PC-3 (cell line): ENCODE data around the gene TSPAN11. TPM values are rescaled to one million over a fixed set of nuclear protein-coding genes. Genes with fewer than 3 reads are reported as not detected.

Experiments used
- ATAC-seq: fragments of 200-7000 bp; cut with Tn5 transposase; 2 replicates; pipeline ENCODE4 v1.9.1; 2020; ENCODE audit warnings: mild to moderate bottlenecking, moderate library complexity
- BruUV-seq: library from RNA; stranded (reverse); fragments of 400-500 nt; replicated peaks from 2 replicates; lab custom pipeline; 2021; lab: Mats Ljungman, UMichigan
- CTCF ChIA-PET: fragments of 300-600 bp; sonication (Branson Sonifier 250); formaldehyde crosslinking; loops from one replicate; lab custom pipeline; 2022; ENCODE audit warnings: antibody characterized with exemption; lab: Charles Lee
- POLR2A ChIA-PET: fragments of 300-600 bp; sonication (Branson Sonifier 250); formaldehyde crosslinking; loops from one replicate; lab custom pipeline; 2022; ENCODE audit warnings: antibody characterized with exemption; ENCODE audit not compliant: unreplicated experiment; lab: Charles Lee
- DNase-seq: peaks from one replicate; pipeline ENCODE4 v3.0.0-alpha.2; 2015
- H2AFZ ChIP-seq: fragments of 300-600 bp; sonication (generic); 2 replicates; pipeline ENCODE4 v1.6.0; 2016; ENCODE audit warnings: antibody characterized with exemption, low read length
- H3F3A ChIP-seq: fragments of 300-600 bp; sonication (generic); one replicate; pipeline ENCODE4 v1.6.0; 2017; ENCODE audit warnings: antibody characterized with exemption, low read length, control low read depth, mild to moderate bottlenecking; ENCODE audit not compliant: unreplicated experiment
- H3K27ac ChIP-seq: fragments of 300-600 bp; sonication (generic); 2 replicates; pipeline ENCODE4 v1.5.1; 2016; ENCODE audit warnings: mild to moderate bottlenecking, low read length
- H3K27me3 ChIP-seq: fragments of 300-600 bp; sonication (generic); 2 replicates; pipeline ENCODE4 v1.6.1; 2016; ENCODE audit warnings: low read length, mixed read lengths
- H3K36me3 ChIP-seq: fragments of 300-600 bp; sonication (generic); 2 replicates; pipeline ENCODE4 v1.6.1; 2016; ENCODE audit warnings: low read depth, mixed run types, low read length, mixed read lengths
- H3K4me1 ChIP-seq: fragments of 300-600 bp; sonication (generic); 2 replicates; pipeline ENCODE4 v1.5.1; 2016; ENCODE audit warnings: low read length; ENCODE audit not compliant: insufficient read depth
- H3K4me2 ChIP-seq: fragments of 300-600 bp; sonication (generic); 2 replicates; pipeline ENCODE4 v1.6.0; 2016; ENCODE audit warnings: low read length
- H3K4me3 ChIP-seq: fragments of 300-600 bp; sonication (generic); 2 replicates; pipeline ENCODE4 v1.5.1; 2016; ENCODE audit warnings: mild to moderate bottlenecking, low read length, mixed read lengths
- H3K79me2 ChIP-seq: fragments of 300-600 bp; sonication (generic); 2 replicates; pipeline ENCODE4 v1.6.1; 2017; ENCODE audit warnings: low read length, mixed read lengths
- H3K9ac ChIP-seq: fragments of 300-600 bp; sonication (generic); 2 replicates; pipeline ENCODE4 v1.6.0; 2016; ENCODE audit warnings: mild to moderate bottlenecking, low read length
- H3K9me2 ChIP-seq: fragments of 300-600 bp; sonication (generic); replicated peaks from 2 replicates; pipeline ENCODE4 v1.6.1; 2016; ENCODE audit warnings: mixed run types, low read length, mixed read lengths
- H3K9me3 ChIP-seq: fragments of 300-600 bp; sonication (generic); 2 replicates; pipeline ENCODE4 v1.6.1; 2016; ENCODE audit warnings: low read length, mixed read lengths
- H4K20me1 ChIP-seq: fragments of 300-600 bp; sonication (generic); 2 replicates; pipeline ENCODE4 v1.6.1; 2016; ENCODE audit warnings: low read length, mixed read lengths
- CTCF ChIP-seq: fragments of 300-600 bp; sonication (generic); conservative IDR thresholded peaks from 2 replicates; pipeline ENCODE4 v1.5.1; 2017; ENCODE audit warnings: antibody characterized with exemption, low read depth, mild to moderate bottlenecking, low read length
- EZH2 ChIP-seq: fragments of 300-600 bp; sonication (generic); IDR thresholded peaks from one replicate; pipeline ENCODE4 v1.6.1; 2017; ENCODE audit warnings: antibody characterized with exemption, mild to moderate bottlenecking, low read length; ENCODE audit not compliant: unreplicated experiment
- EZH2phosphoT487 ChIP-seq: fragments of 300-600 bp; sonication (generic); IDR thresholded peaks from 2 replicates; pipeline ENCODE4 v1.6.1; 2018; ENCODE audit warnings: mild to moderate bottlenecking, antibody characterized with exemption, low read length, borderline replicate concordance
- intact Hi-C: fragments of 100-400 bp; cut with micrococcal nuclease; formaldehyde crosslinking; loops from 2 replicates; pipeline ENCODE4 v1.9.0; 2023
- total RNA-seq: library from RNA; depleted of rRNA; stranded (reverse); fragments of >200 nt; gene quantifications from 2 replicates; pipeline ENCODE4 v1.2.3, GENCODE V29; 2014

TSPAN11 gene
- total RNA-seq, 1 experiment from 2014 or later: not detected

- H3K27me3 ChIP-seq: no peaks in the 10 kb centered on the region
- no TSS peak for BruUV-seq
- ChIA-PET CTCF (no interaction called here), POLR2A (no interaction called here)
- H3F3A ChIP-seq: no peaks in the 10 kb centered on the region
- no peaks in the 10 kb centered on the region for H4K20me1 ChIP-seq
- DNase-seq (no peak), ATAC-seq (no peak)
- intact Hi-C loops: no loop called here
- no peak overlapping the region for H3K4me2 ChIP-seq
- H3K9me2 ChIP-seq: no peaks in the 10 kb centered on the region
- H3K4me3 ChIP-seq: no peak overlapping the region
- no peak for TF ChIP-seq EZH2phosphoT487
- TF ChIP-seq CTCF: no peak
- no peak for TF ChIP-seq EZH2
- H3K9ac ChIP-seq: no peak overlapping the region
- no peaks in the 10 kb centered on the region for H3K9me3 ChIP-seq
- no peak overlapping the region for H3K27ac ChIP-seq
- no peaks in the 10 kb centered on the region for H3K4me1 ChIP-seq
- H3K79me2 ChIP-seq: no peaks in the 10 kb centered on the region
- H3K36me3 ChIP-seq: no peaks in the 10 kb centered on the region
- H2AFZ ChIP-seq: no peak overlapping the region
Observed at GRCh38 chr12:30961030-30961429, 34.5 kb downstream of the TSPAN11 start.

GRCh38 chr12:30962047-30962446 lies 35.5 kb downstream of the TSPAN11 start:
- TF ChIP-seq EZH2 (no peak), CTCF (no peak), EZH2phosphoT487 (no peak)
- no TSS peak for BruUV-seq

GRCh38 chr12:30963709-30964564 lies 37.4 kb downstream of the TSPAN11 start:
- intact Hi-C loops: no loop called here
- Histone ChIP-seq H3K9me2 (no peaks in the 10 kb centered on the region), H3K4me2 (no peak overlapping the region), H4K20me1 (no peaks in the 10 kb centered on the region), H3K4me3 (no peak overlapping the region), H3K9ac (no peak overlapping the region), H3K27ac (no peak overlapping the region), H3K79me2 (no peaks in the 10 kb centered on the region), H2AFZ (no peak overlapping the region), H3K27me3 (no peaks in the 10 kb centered on the region), H3K36me3 (no peaks in the 10 kb centered on the region), H3K9me3 (no peaks in the 10 kb centered on the region), H3F3A (no peaks in the 10 kb centered on the region), H3K4me1 (no peaks in the 10 kb centered on the region)
- DNase-seq: no peak
- ATAC-seq: no peak
- BruUV-seq: no TSS peak
- TF ChIP-seq EZH2phosphoT487: no peak
- TF ChIP-seq EZH2: no peak
- TF ChIP-seq CTCF: no peak
- CTCF ChIA-PET: no interaction called here
- POLR2A ChIA-PET: no interaction called here

More at GRCh38 chr12:30962047-30962446, 35.5 kb downstream of the TSPAN11 start:
- no peak overlapping the region for H3K4me2 ChIP-seq
- no peaks in the 10 kb centered on the region for H3K36me3 ChIP-seq
- H3F3A ChIP-seq: no peaks in the 10 kb centered on the region
- POLR2A ChIA-PET: no interaction called here
- H3K4me3 ChIP-seq: no peak overlapping the region
- no peaks in the 10 kb centered on the region for H3K27me3 ChIP-seq
- ATAC-seq (no peak), DNase-seq (no peak)
- H3K9me3 ChIP-seq: no peaks in the 10 kb centered on the region
- H2AFZ ChIP-seq: no peak overlapping the region
- no peaks in the 10 kb centered on the region for H3K9me2 ChIP-seq
- no peaks in the 10 kb centered on the region for H4K20me1 ChIP-seq
- no peaks in the 10 kb centered on the region for H3K79me2 ChIP-seq
- CTCF ChIA-PET: no interaction called here
- intact Hi-C loops: no loop called here
- H3K27ac ChIP-seq: no peak overlapping the region
- no peak overlapping the region for H3K9ac ChIP-seq
- no peaks in the 10 kb centered on the region for H3K4me1 ChIP-seq
